Stimulated activated CD8-positive, alpha-beta memory T cell treated with anti-CD3 and anti-CD28 coated beads, Interleukin-2, amount 100 ng/mL, for 1 hour (primary cell): ENCODE results near the gene GPI.
A peak's percentile ranks its signal among the peaks of the same experiment; 100 is the strongest.
"Not testable (repeated sequence)": the region's sequence is repeated elsewhere in the genome, so short reads cannot be mapped to it uniquely, and the experiment has no call there.

Experiments
- DNase-seq, 2 donors: peaks; one replicate each; pipeline ENCODE4 v3.0.0-alpha.2; 2020; ENCODE audit warnings: low read depth in 2 of 2

Gene GPI

GRCh38 chr19:34364830-34365462 is at the start of gene GPI:
TSS of gene GPI (plus strand) at chr19:34365196. CDS start at chr19:34365267, 71 bp downstream.
- peak; percentile 47 to 48 for DNase-seq

- no peak for DNase-seq
These were observed 48.7 kb upstream of the GPI start for GRCh38 chr19:34316247-34316646.

GRCh38 chr19:34316741-34317301 is 48.2 kb upstream of the GPI start:
- no peak for DNase-seq

GRCh38 chr19:34317311-34317927 is 47.6 kb upstream of the GPI start:
- DNase-seq = no peak

GRCh38 chr19:34319230-34319585 is 45.8 kb upstream of the GPI start:
- DNase-seq = no peak

GRCh38 chr19:34319785-34320184 is 45.2 kb upstream of the GPI start:
- no peak for DNase-seq

GRCh38 chr19:34320277-34320676 is 44.7 kb upstream of the GPI start:
- DNase-seq = no peak

- no peak for DNase-seq
These were observed 43.3 kb upstream of the GPI start for GRCh38 chr19:34321735-34322134.

- no peak for DNase-seq
These were observed 41.4 kb upstream of the GPI start for GRCh38 chr19:34323433-34324204.

GRCh38 chr19:34324320-34324719 is 40.7 kb upstream of the GPI start:
- no peak for DNase-seq

- DNase-seq = no peak
These were observed 39.8 kb upstream of the GPI start for GRCh38 chr19:34325181-34325580.

GRCh38 chr19:34325981-34326787 is 38.8 kb upstream of the GPI start:
- no peak for DNase-seq

- no peak for DNase-seq
These were observed 37.1 kb upstream of the GPI start for GRCh38 chr19:34327851-34328250.

- DNase-seq = no peak
These were observed 36.0 kb upstream of the GPI start for GRCh38 chr19:34328982-34329381.

GRCh38 chr19:34330116-34330515 is 34.9 kb upstream of the GPI start:
- no peak for DNase-seq

- not testable (repeated sequence) for DNase-seq
These were observed 34.4 kb upstream of the GPI start for GRCh38 chr19:34330596-34330995.

- not testable (repeated sequence) for DNase-seq
These were observed 33.4 kb upstream of the GPI start for GRCh38 chr19:34331596-34331995.

GRCh38 chr19:34332027-34332760 is 32.8 kb upstream of the GPI start:
- DNase-seq = no peak

- DNase-seq = no peak
These were observed 29.1 kb upstream of the GPI start for GRCh38 chr19:34335914-34336313.

GRCh38 chr19:34336781-34337271 is 28.2 kb upstream of the GPI start:
- DNase-seq = peak in 1 of 2 donors; percentile 24

GRCh38 chr19:34337739-34338138 is 27.3 kb upstream of the GPI start:
- DNase-seq = no peak
